Measurements from ENCODE around the gene NTM.

GRCh38 chr11:131350872-131351271, 19.5 kb upstream of the NTM start:
- TF ChIP-seq CTCF (IDR thresholded peaks at IDR 0.05; ENCODE audit: poor library complexity, severe bottlenecking), result no peak
- TF ChIP-seq MXI1 (conservative IDR thresholded peaks at IDR 0.05; ENCODE audit: poor library complexity, severe bottlenecking), result no peak
- TF ChIP-seq TAF1 (IDR thresholded peaks at IDR 0.05; ENCODE audit: low read depth), result no peak

All from neural cell (in vitro differentiated cells).